ENCODE measurements around the gene ELOVL2.
"Not testable (repeated sequence)": the region's sequence is repeated elsewhere in the genome, so short reads cannot be mapped to it uniquely, and the experiment has no call there.

ELOVL2 gene

DNA sequence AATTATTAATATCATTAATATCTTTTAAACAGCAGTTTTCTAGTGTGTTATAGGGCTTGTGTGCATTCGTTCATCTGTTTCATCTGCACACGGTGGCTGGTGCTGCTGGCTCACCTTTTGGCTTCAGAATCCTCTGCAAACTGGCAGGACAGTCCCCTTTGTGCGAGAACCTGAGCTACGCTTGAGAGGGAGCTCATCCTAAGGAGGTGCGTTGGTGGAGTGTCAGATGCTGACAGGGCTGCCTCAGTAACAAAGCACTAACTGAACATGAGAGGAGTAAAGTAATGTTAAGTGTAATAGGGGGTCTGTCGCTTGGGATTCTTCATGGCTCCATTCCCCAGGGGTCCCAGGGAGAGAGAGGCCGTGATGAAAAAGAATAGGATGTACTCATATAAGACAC, 22.4 kb downstream of the ELOVL2 start:
- DNase-seq (ENCODE audit: low read depth in 2 of 2), result no peak

- no peak for DNase-seq (ENCODE audit: low read depth in 2 of 2)
Observed at GRCh38 chr6:11021003-11021402, 23.1 kb downstream of the ELOVL2 start.

GRCh38 chr6:11018225-11018624, 25.9 kb downstream of the ELOVL2 start:
- DNase-seq (ENCODE audit: low read depth in 2 of 2), result no peak

GRCh38 chr6:11017090-11017489, 27.0 kb downstream of the ELOVL2 start:
- no peak for DNase-seq (ENCODE audit: low read depth in 2 of 2)

- no peak for DNase-seq (ENCODE audit: low read depth in 2 of 2)
Observed at GRCh38 chr6:11016452-11016851, 27.7 kb downstream of the ELOVL2 start.

DNA sequence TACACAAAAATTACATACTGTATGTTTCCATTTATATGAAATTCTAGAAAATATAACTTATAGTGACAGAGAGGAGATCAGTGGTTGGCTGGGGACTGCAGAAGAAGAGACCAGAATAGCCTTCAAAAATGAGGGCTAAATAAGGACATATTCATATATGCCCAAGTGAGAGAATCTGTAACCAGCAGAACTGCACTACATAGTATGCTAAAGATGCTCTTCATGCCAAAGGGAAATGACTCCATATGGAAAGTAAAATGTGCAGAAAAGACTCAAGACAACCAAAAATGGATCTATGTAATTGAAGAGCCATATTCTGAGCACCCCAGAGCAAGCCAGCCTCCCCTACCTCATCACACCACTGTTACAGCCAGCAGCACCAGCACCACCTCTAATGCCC, 29.0 kb downstream of the ELOVL2 start:
- DNase-seq (ENCODE audit: low read depth in 2 of 2), result no peak

GRCh38 chr6:11013721-11014070, 30.4 kb downstream of the ELOVL2 start:
- no peak for DNase-seq (ENCODE audit: low read depth in 2 of 2)

- no peak for DNase-seq (ENCODE audit: low read depth in 2 of 2)
Observed at GRCh38 chr6:11012976-11013720, 31.0 kb downstream of the ELOVL2 start.

DNA sequence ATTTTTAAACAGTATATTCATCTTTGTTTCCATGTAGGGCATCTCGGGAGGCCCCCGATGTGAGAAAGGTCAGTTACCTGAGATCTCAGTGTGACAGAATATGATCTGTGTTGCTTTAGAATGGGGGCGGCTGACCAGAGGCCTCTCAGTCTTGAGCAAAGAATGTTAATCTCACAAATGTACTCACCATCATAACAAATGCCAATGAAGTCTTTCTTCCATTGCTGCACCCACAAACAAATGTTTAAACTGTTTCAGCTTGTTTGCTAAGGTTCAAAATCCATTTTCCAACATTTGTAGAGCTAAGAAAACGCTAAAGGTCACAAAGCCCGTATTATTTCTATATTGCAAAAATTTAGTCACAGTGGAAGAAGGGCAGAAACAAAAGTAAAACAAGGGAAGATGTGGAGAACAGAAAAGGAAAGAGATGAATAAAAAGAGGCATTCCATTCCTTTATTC, 31.8 kb downstream of the ELOVL2 start:
- DNase-seq (ENCODE audit: low read depth in 2 of 2), result no peak

- DNase-seq (ENCODE audit: low read depth in 2 of 2), result no peak
Observed at GRCh38 chr6:11011787-11012234, 32.3 kb downstream of the ELOVL2 start.

DNA sequence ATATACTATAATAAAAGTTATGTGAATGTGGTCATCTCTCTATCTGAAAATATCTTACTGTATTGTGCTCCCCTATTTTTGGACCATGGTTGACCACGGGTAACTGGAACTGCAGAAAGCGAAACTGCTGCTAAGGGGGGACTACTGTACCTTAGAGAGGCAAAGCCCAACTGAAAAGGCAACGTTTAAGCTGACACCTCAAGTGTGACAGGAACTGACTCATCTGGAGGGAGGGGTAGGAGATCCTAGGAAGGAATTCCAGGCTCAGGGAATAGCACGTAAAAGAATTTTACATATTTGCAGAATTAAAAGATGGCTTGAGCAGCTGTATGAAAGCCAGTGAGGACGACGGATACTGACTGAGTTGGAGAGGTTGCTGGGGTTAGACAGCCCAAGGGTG, 34.8 kb downstream of the ELOVL2 start:
- no peak for DNase-seq (ENCODE audit: low read depth in 2 of 2)

DNA sequence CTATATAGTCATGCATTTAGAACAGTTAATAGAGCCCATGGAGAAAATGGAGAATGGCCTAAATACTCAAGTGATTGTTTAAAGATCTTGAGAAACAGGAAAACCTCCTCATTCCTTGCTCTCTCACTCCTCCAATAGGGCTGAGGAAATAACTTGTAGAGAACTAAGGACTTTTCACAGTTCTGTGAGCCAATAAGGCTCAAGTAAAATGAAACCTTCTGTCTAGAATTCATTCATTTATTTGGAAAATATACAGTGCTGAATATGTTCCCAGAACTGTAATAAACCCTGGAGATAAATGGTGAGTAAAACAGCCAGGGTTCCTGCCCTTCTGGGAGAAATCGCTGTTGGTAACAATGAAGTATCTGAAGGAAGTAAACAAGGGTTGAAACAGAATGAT, 35.3 kb downstream of the ELOVL2 start:
- DNase-seq (ENCODE audit: low read depth in 2 of 2), result no peak

DNA sequence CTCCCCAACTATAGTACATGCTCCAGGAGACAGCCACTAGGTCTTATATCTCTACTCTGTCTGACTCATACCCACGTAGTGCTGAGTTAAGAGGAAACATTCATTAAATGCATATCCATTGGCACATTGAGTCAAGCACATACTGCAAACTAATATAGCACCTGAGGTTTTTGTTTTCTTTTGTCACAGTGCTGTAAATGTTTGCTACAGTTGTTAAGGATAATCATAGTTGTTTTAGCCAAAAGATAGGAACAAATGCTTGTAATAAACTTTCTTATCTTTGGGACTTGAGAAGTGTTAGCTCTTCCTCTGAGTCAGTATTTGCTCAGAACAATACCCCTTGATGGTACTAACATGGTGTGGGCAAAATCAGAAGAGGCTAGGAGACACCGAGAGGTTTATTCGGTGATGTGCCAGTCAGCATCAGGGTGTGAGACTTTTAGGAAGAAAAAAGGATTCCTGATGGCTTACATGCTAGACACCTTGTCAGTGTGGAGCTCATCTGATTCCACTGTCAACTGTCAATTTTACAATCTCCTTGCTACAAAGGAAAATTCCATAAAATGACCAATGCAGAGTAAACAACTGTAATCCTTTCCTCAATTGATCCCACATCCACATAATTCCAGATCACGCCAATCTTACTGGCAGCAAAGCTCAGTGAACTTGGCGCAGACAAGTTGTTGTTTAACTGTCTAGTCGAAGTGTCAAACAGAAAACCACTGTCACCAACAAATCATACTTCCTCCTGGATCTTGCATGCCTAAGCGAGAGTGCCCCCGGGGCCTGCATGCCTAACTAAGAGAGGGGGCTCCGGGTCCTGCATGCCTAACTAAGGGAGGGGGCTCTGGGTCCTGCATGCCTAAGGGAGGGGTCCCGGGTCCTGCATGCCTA, 36.1 kb downstream of the ELOVL2 start:
- DNase-seq (ENCODE audit: low read depth in 2 of 2), result no peak

- no peak for DNase-seq (ENCODE audit: low read depth in 2 of 2)
Observed at GRCh38 chr6:11006061-11006460, 38.0 kb downstream of the ELOVL2 start.

GRCh38 chr6:11003297-11003696, 40.8 kb downstream of the ELOVL2 start:
- not testable (repeated sequence) for DNase-seq (ENCODE audit: low read depth in 2 of 2)

- no peak for DNase-seq (ENCODE audit: low read depth in 2 of 2)
Observed at GRCh38 chr6:11002176-11002575, 41.9 kb downstream of the ELOVL2 start.

GRCh38 chr6:10999994-11000393, 44.1 kb downstream of the ELOVL2 start:
- DNase-seq (ENCODE audit: low read depth in 2 of 2), result no peak

DNA sequence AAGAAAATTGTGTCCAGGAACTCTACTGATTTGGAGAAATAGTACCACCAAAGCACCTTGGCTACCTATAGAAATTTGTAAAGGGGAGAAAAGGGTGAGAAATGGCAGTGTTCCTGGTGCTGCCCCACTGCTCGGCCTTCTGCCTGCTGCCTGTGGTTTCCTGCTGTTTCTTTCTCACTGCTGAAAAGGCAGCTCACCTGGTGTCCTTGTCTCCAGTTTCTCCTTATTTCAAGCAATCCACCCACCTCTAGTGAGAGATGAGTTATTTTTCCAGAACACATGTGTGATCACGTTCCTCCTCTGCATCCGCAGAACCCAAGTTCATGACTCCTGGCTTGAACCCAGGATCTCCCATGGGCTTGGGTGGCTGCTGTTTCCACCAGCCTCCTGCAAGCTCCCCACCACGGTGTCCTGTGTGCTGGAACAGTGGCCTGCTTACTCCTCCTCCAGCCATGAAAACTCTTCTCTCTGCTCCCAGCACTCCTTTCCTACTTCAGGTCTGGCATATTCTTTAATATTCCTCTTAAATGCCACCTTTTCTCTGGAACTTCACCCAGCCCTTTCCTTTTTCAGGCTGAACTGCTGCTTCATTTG, 48.9 kb downstream of the ELOVL2 start:
- no peak for DNase-seq (ENCODE audit: low read depth in 2 of 2)

DNA sequence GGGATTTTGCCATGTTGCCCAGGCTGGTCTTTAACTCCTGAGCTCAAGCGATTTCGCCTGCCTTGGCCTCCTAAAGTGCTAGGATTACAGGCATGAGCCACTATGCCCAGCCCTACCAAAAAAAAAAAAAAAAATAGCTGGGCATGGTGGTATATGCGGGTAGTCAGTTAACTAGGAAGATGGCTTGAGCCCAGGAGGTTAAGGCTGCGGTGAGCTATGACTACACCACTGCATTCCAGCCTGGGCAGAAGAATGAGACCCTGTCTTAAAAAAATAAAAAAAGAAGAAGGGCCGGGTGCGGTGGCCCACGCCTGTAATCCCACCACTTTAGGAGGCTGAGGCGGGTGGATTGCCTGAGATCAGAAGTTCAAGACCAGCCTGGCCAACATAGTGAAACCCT, 50.2 kb downstream of the ELOVL2 start:
- DNase-seq (ENCODE audit: low read depth in 2 of 2), result no peak

DNA sequence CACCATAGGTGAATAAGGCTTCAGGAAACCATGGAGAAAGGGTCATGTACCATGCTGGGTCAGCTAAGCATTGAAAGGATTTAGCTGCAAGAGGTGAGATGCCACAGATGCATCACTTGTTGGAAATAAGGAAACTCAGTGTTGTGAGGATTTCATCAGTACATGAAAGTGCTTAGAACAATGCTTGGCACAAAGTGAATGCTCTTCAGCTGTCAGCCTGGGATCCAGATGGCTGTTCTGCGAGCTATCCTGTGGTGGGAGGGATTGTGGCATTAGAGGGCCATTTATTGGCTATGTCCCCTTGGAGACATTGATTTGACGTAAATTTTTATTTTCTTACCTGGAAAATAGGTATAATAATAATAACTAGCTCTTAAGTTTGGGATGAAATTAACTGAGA, 53.0 kb downstream of the ELOVL2 start:
- no peak for DNase-seq (ENCODE audit: low read depth in 2 of 2)

DNA sequence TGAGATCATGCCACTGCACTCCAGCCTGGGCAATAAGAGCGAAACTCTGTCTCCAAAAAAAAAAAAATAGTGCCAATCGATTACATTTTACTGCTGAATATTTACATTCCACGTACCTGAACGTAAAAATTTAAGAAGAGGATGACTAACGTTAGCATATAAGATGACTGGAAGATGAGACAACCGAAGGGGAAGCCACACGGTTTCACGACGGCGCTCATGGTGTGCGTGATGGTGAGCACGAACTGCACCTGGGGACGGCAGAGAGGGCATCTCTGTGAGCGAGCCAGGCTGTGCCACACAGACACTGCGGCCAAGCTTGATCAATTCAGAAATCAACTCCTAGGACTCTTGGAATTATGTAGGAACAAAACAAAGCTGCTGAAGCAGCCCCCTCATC, 54.5 kb downstream of the ELOVL2 start:
- DNase-seq (ENCODE audit: low read depth in 2 of 2), result no peak

- DNase-seq (ENCODE audit: low read depth in 2 of 2), result not testable (repeated sequence)
Observed at GRCh38 chr6:10984959-10985358, 59.1 kb downstream of the ELOVL2 start.

GRCh38 chr6:10981409-10981808, 62.7 kb downstream of the ELOVL2 start:
- no peak for DNase-seq (ENCODE audit: low read depth in 2 of 2)

All from stimulated activated CD4-positive, alpha-beta T cell treated with anti-CD3 and anti-CD28 coated beads, Interleukin-4, amount 100 ng/mL, for 48 hours (primary cell).